Measurements from ENCODE around the gene PFAS. TPM values are rescaled to one million over a fixed set of nuclear protein-coding genes. Genes with fewer than 3 reads are reported as not detected.

Gene PFAS
- total and polyA plus RNA-seq, 10 of the 15 experiments (the other 5 are each of a cell fraction or from before 2014, with no cell fraction given) = 13.9 to 122 (median 47.2) TPM

GRCh38 chr17:8220783-8221662 is 28.1 kb upstream of the PFAS start (continued):
- no peak for TF ChIP-seq PRDM15 (CRISPR knock-in tag; IDR thresholded peaks at IDR 0.05)
- TF ChIP-seq ETV6 (conservative IDR thresholded peaks at IDR 0.05 in 1 of 2, IDR thresholded peaks at IDR 0.05 in 1 of 2; ENCODE audit: borderline replicate concordance in 1 of 2, low read depth in 1 of 2) = no peak
- TF ChIP-seq MAX (IDR thresholded peaks at IDR 0.05; ENCODE audit: low read depth, low read length) = no peak
- no peak for TF ChIP-seq SMAD5 (IDR thresholded peaks at IDR 0.05; ENCODE audit: low read depth)
- TF ChIP-seq NFIC (IDR thresholded peaks at IDR 0.05; ENCODE audit: low read depth, low read length) = peak; percentile 38; the same call in 1 of the 2 replicates
- TF ChIP-seq MYC (IDR thresholded peaks at IDR 0.05; ENCODE audit: insufficient read depth, insufficient read length, insufficient replicate concordance, low read length, severe bottlenecking) = no peak
- TF ChIP-seq WRNIP1 (IDR thresholded peaks at IDR 0.05; ENCODE audit: borderline replicate concordance, low read depth, low read length) = no peak
- no peak for TF ChIP-seq CHD2 (IDR thresholded peaks at IDR 0.05; ENCODE audit: borderline replicate concordance, low read depth, low read length)
- TF ChIP-seq ZNF592 (IDR thresholded peaks at IDR 0.05) = no peak
- TF ChIP-seq POLR2AphosphoS5 (IDR thresholded peaks at IDR 0.05; ENCODE audit: low read length) = no peak
- TF ChIP-seq CBX5 (IDR thresholded peaks at IDR 0.05; ENCODE audit: low read depth) = peak; percentile 30; the same call in 1 of the 2 replicates
- TF ChIP-seq MEF2A (IDR thresholded peaks at IDR 0.05; ENCODE audit: insufficient read depth, low read depth, low read length) = peak; percentile 59; the same call in 1 of the 2 replicates
- peak; percentile 44; the same call in 1 of the 2 replicates for TF ChIP-seq ZNF384 (IDR thresholded peaks at IDR 0.05; ENCODE audit: borderline replicate concordance, low read depth, low read length)
- no peak for TF ChIP-seq MTA2 (IDR thresholded peaks at IDR 0.05; ENCODE audit: low read depth)
- no peak for TF ChIP-seq MYB (IDR thresholded peaks at IDR 0.05; ENCODE audit: borderline replicate concordance, low read depth, low read length)
- TF ChIP-seq SKIL (IDR thresholded peaks at IDR 0.05; ENCODE audit: low read depth, poor library complexity, severe bottlenecking) = peak; percentile 23

Data from GM12878 (cell line).